Stomach (tissue), 9 donors: ENCODE results near the gene GADL1. TPM values are rescaled to one million over a fixed set of nuclear protein-coding genes. Genes with fewer than 3 reads are reported as not detected.

Source experiments
- DNase-seq, 2 donors: peaks; one replicate each; pipeline versions ENCODE4 v3.0.0 to v3.0.0-alpha.2; 2013 to 2019
- H3K27ac ChIP-seq, 5 donors: fragments of 200-600 bp in 4 of 5; sonication (generic) in 4 of 5; one replicate each; pipeline ENCODE4 v1.5.1; 2013 to 2019; ENCODE audit warnings: mild to moderate bottlenecking in 1 of 5, moderate library complexity in 1 of 5
- H3K27me3 ChIP-seq, 3 donors: fragments of 200-600 bp; sonication (generic); one replicate each; pipeline ENCODE4 v1.5.1; 2017 to 2019; ENCODE audit warnings: mixed run types in 1 of 3
- H3K36me3 ChIP-seq, 4 donors: fragments of 200-600 bp; sonication (generic); 1 replicate in 3 of 4; 2 replicates in 1 of 4; pipeline ENCODE4 v1.5.1; 2016 to 2019
- H3K4me1 ChIP-seq, 4 donors: fragments of 200-600 bp; sonication (generic); one replicate each; pipeline ENCODE4 v1.5.1; 2016 to 2019
- H3K4me3 ChIP-seq, 4 donors: fragments of 200-600 bp; sonication (generic) in 3 of 4; one replicate each; pipeline ENCODE4 v1.5.1; 2016 to 2019; ENCODE audit warnings: mild to moderate bottlenecking in 1 of 4
- H3K9me3 ChIP-seq, 4 donors: fragments of 200-600 bp; sonication (generic); one replicate each; pipeline ENCODE4 v1.5.1; 2016 to 2019
- EP300 ChIP-seq: sonication (generic); formaldehyde crosslinking; IDR thresholded peaks from one replicate; pipeline ENCODE4 v1.6.1; 2017; ENCODE audit warnings: antibody characterized with exemption
- POLR2A ChIP-seq, 4 donors: fragments of 450-650 bp; IDR thresholded peaks; one replicate each; pipeline ENCODE4 v1.6.1; 2016; ENCODE audit warnings: antibody characterized with exemption in 4 of 4, control low read depth in 2 of 4, mild to moderate bottlenecking in 1 of 4, moderate library complexity in 1 of 4
- POLR2AphosphoS5 ChIP-seq, 3 donors: sonication (generic); formaldehyde crosslinking; IDR thresholded peaks; one replicate each; pipeline ENCODE4 v1.6.1; 2016; ENCODE audit warnings: antibody characterized with exemption in 3 of 3
- WGBS, 5 donors: extraction: QIAGEN DNeasy Blood & Tissue Kit in 3 of 5; methylation state at CpG; one replicate each; pipeline versions ENCODE4 v1.1.5 to v1.1.7; 2013 to 2018; 5-methylcytosine and 5-hydroxymethylcytosine counted together
- intact Hi-C: fragments of 100-400 bp; cut with DNase I; formaldehyde crosslinking; loops from one replicate; pipeline ENCODE4 v1.15.1; 2023; ENCODE audit warnings: low total_unique reads
- polyA plus RNA-seq, 3 donors: library from polyadenylated mRNA; stranded (reverse); fragments of 200-250 nt; gene quantifications; one replicate each; pipeline ENCODE4 v1.2.3, GENCODE V29; 2013
- total RNA-seq, 5 donors: library from RNA; depleted of rRNA; stranded (reverse); fragments of >200 nt; gene quantifications; one replicate each; pipeline versions ENCODE4 v1.1.0 to v1.2.3, GENCODE V29; 2014 to 2016
- TF ChIP-seq, protein P1 (sequence below), 7 experiments: fragments of 450-650 bp in 4 of 7; fragments of 200-600 bp in 3 of 7; sonication (generic) in 3 of 7; IDR thresholded peaks; one replicate each; pipeline ENCODE4 v1.5.1; 2016 to 2019; ENCODE audit warnings: antibody characterized with exemption in 7 of 7, control low read depth in 2 of 7, mild to moderate bottlenecking in 1 of 7
- donor health status: healthy with polysubstance abuse.
- donor health status: Bipolar disorder and iron deficiency.
- donor health status: healthy.

Gene GADL1
- total and polyA plus RNA-seq, 8 donors, result 0.03 to 0.73 TPM; not detected in 6

DNA sequence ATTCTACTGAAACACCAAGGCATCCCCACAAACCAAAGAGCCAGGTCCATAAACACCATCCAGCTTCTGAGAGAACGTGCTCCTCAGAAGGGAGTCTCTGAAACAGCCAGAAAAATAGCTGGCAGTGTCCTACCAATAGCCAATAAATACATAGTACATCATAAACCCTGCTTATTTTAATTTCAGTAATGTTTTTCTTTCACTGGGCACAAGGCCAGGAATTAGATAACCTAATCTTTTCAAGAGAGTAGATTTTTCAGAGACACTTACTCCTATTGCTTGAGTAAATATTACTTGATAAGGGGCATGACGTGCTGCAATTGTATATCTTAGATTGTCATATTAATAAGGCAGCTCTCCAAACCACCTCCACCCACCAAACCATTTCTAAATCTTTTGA lies 22.7 kb downstream of the GADL1 start:
- no peak overlapping the region for H3K4me3 ChIP-seq
- peaks cover 0 to 16% (median 8%) of the 10 kb centered on the region in 4 donors for H3K4me1 ChIP-seq
- WGBS, 5 donors, result 13 to 32% (median 19%) methylated on average over 2 of the region's 2 CpGs
- DNase-seq, result peak in 1 of 2 donors; percentile 41
- H3K36me3 ChIP-seq, result no peaks in the 10 kb centered on the region
- H3K9me3 ChIP-seq, result no peaks in the 10 kb centered on the region
- no peak overlapping the region for H3K27ac ChIP-seq
- TF ChIP-seq POLR2AphosphoS5 (IDR thresholded peaks at IDR 0.05) (peak in 1 of 3 donors; percentile 22), EP300 (no peak)
- H3K27me3 ChIP-seq, result no peaks in the 10 kb centered on the region
- intact Hi-C loops, result no loop called here

DNA sequence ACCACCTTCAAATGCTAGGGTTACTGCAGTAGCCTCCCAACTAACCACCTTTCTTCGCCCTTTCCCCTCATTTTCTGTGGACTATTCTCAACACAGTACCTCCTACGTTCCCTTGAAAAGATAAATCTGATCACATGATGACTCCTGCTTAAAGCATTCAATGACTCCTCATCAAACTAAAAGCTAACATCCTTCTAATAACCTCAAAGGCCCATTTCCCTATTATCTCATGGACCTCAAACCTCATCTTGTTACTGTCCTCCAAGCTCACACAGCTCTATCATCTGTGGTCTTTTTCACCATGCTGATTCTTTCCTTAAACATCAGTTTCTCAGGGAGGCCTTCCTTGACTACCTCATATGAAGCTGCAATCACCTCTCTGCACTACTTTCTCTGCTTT lies 29.6 kb downstream of the GADL1 start:
- WGBS, 5 donors, result 79 to 98% (median 86%) methylated on average over 2 of the region's 2 CpGs
- no peaks in the 10 kb centered on the region for H3K36me3 ChIP-seq
- H3K4me3 ChIP-seq, result no peak overlapping the region
- H3K9me3 ChIP-seq, result no peaks in the 10 kb centered on the region
- no peaks in the 10 kb centered on the region for H3K27me3 ChIP-seq
- H3K4me1 ChIP-seq, result no peaks in the 10 kb centered on the region
- intact Hi-C loops, result no loop called here
- H3K27ac ChIP-seq, result no peak overlapping the region
- TF ChIP-seq POLR2AphosphoS5 (IDR thresholded peaks at IDR 0.05) (no peak), EP300 (no peak), POLR2A (IDR thresholded peaks at IDR 0.05) (no peak)
- TF ChIP-seq, protein P1, sequence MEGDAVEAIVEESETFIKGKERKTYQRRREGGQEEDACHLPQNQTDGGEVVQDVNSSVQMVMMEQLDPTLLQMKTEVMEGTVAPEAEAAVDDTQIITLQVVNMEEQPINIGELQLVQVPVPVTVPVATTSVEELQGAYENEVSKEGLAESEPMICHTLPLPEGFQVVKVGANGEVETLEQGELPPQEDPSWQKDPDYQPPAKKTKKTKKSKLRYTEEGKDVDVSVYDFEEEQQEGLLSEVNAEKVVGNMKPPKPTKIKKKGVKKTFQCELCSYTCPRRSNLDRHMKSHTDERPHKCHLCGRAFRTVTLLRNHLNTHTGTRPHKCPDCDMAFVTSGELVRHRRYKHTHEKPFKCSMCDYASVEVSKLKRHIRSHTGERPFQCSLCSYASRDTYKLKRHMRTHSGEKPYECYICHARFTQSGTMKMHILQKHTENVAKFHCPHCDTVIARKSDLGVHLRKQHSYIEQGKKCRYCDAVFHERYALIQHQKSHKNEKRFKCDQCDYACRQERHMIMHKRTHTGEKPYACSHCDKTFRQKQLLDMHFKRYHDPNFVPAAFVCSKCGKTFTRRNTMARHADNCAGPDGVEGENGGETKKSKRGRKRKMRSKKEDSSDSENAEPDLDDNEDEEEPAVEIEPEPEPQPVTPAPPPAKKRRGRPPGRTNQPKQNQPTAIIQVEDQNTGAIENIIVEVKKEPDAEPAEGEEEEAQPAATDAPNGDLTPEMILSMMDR (IDR thresholded peaks at IDR 0.05), result no peak
- no peak for DNase-seq

DNA sequence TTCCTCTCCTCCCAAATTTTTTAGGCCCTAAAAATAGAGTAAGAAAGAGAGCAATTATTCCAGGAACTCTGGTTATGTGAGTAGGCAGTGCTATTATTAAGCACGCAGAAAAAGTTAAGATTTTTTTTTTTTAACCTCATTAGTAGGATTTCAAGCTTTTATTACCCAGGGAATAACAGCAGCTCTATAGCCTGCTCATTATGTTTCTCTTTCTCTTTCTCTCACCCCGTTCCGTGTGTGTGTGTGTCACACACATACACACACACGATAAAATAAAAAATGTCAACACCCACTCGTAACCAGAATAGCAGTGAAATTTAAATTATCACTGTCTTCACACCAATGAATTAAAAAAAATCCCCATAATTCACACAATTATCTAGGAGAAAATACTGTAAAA lies 30.3 kb downstream of the GADL1 start:
- no peaks in the 10 kb centered on the region for H3K4me1 ChIP-seq
- no peaks in the 10 kb centered on the region for H3K27me3 ChIP-seq
- no peaks in the 10 kb centered on the region for H3K9me3 ChIP-seq
- H3K36me3 ChIP-seq, result no peaks in the 10 kb centered on the region
- H3K4me3 ChIP-seq, result no peak overlapping the region
- TF ChIP-seq POLR2A (IDR thresholded peaks at IDR 0.05) (no peak), EP300 (no peak), POLR2AphosphoS5 (IDR thresholded peaks at IDR 0.05) (no peak)
- TF ChIP-seq, protein P1 (IDR thresholded peaks at IDR 0.05), result no peak
- 79 to 92% (median 84%) methylated on average over 5 of the region's 5 CpGs for WGBS, 5 donors
- intact Hi-C loops, result no loop called here
- no peak for DNase-seq
- no peak overlapping the region for H3K27ac ChIP-seq

DNA sequence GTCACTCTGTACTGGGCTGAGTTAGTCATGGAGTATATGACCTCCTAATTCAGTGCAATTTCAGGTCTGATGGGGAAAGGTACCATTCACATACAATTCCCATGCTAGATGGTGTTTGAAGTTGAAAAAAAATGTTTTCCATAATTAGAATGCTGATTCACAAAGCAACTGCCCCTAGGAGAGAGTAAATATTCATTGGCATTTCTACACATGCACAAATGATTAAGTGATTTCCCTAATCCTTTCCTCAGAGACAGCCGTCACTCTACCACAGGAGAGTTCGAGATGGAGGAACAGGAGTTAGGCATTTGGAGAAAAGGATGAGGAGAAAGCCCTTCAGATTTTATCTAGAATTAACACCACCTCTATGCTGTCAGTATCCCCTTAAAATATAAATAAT lies 32.5 kb downstream of the GADL1 start:
- TF ChIP-seq, protein P1 (IDR thresholded peaks at IDR 0.05), result no peak
- TF ChIP-seq POLR2A (IDR thresholded peaks at IDR 0.05) (no peak), EP300 (no peak), POLR2AphosphoS5 (IDR thresholded peaks at IDR 0.05) (no peak)
- intact Hi-C loops, result no loop called here
- H3K36me3 ChIP-seq, result no peaks in the 10 kb centered on the region
- H3K4me1 ChIP-seq, result no peaks in the 10 kb centered on the region
- H3K27ac ChIP-seq, result no peak overlapping the region
- H3K27me3 ChIP-seq, result no peaks in the 10 kb centered on the region
- no peak for DNase-seq
- no peak overlapping the region for H3K4me3 ChIP-seq
- H3K9me3 ChIP-seq, result no peaks in the 10 kb centered on the region
- WGBS, 5 donors, result 84 to 92% (median 88%) methylated on average over 2 of the region's 2 CpGs

DNA sequence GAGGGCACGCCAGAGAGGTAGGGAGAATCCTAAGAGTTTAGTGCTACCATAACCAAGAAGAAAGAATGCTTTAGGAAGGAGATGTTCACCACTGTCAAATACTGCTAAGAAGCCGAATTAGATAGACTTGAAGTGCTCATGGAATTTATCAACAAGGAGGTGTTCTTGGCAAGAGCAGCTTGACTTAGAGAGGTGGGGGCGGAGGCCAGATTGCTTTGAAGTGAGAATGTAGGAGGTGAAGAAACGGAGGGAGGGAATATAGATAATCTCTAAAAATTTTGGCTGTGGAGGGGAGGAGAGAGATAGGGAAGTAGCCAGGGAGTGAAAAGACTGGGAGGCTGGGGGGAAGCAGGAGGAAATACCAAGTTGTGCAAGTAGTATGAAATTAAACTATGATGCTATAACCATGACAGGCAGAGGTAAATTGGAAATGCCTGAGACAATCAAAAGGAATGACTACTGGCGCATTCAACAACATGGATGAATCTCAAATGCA lies 35.5 kb downstream of the GADL1 start:
- 73 to 85% (median 78%) methylated on average over 5 of the region's 5 CpGs for WGBS, 5 donors

More for the DNA sequence above, 35.5 kb downstream of the GADL1 start:
- Histone ChIP-seq H3K36me3 (no peaks in the 10 kb centered on the region), H3K4me3 (no peak overlapping the region), H3K4me1 (no peaks in the 10 kb centered on the region), H3K9me3 (no peaks in the 10 kb centered on the region), H3K27ac (no peak overlapping the region), H3K27me3 (no peaks in the 10 kb centered on the region)
- DNase-seq, result no peak
- TF ChIP-seq, protein P1 (IDR thresholded peaks at IDR 0.05), result no peak
- TF ChIP-seq POLR2AphosphoS5 (IDR thresholded peaks at IDR 0.05) (no peak), EP300 (no peak), POLR2A (IDR thresholded peaks at IDR 0.05) (no peak)
- intact Hi-C loops, result no loop called here
